Mesothelial cell of epicardium (in vitro differentiated cells): ENCODE data around the gene SLC9C1. TPM values are rescaled to one million over a fixed set of nuclear protein-coding genes. Genes with fewer than 3 reads are reported as not detected.
A peak's percentile ranks its signal among the peaks of the same experiment; 100 is the strongest.

ENCODE experiments used
- DNase-seq, 2 experiments: peaks; one replicate each; pipeline ENCODE4 v3.0.0; 2021; ENCODE audit warnings: low spot score in 2 of 2; ENCODE audit not compliant: unreplicated experiment in 2 of 2
- H3K27ac Mint-ChIP-seq: 2 replicates; pipeline ENCODE4 v1.8.0; 2021; ENCODE audit warnings: mixed read lengths
- H3K27me3 Mint-ChIP-seq: 2 replicates; pipeline ENCODE4 v1.8.0; 2021; ENCODE audit warnings: low read depth, mixed read lengths
- H3K36me3 Mint-ChIP-seq: 2 replicates; pipeline ENCODE4 v1.8.0; 2021; ENCODE audit warnings: mixed read lengths
- H3K4me1 Mint-ChIP-seq: 2 replicates; pipeline ENCODE4 v1.8.0; 2021; ENCODE audit warnings: mixed read lengths
- H3K4me3 Mint-ChIP-seq: 2 replicates; pipeline ENCODE4 v1.8.0; 2021; ENCODE audit warnings: mild to moderate bottlenecking, moderate library complexity, mixed read lengths
- H3K9me3 Mint-ChIP-seq: 2 replicates; pipeline ENCODE4 v1.8.0; 2021; ENCODE audit warnings: mixed read lengths
- total RNA-seq: library from RNA; stranded (reverse); gene quantifications from 3 replicates; pipeline ENCODE4 v1.2.1, GENCODE V29; 2021
- TF ChIP-seq, protein P1 (sequence below): fragments of 200-600 bp; sonication (generic); IDR thresholded peaks from one replicate; pipeline ENCODE4 v1.5.0; 2021; ENCODE audit warnings: antibody characterized with exemption; ENCODE audit not compliant: unreplicated experiment

The SLC9C1 gene
- total RNA-seq, result 0.69 to 1.6 TPM (median 0.69 TPM) in 3 replicates

DNA sequence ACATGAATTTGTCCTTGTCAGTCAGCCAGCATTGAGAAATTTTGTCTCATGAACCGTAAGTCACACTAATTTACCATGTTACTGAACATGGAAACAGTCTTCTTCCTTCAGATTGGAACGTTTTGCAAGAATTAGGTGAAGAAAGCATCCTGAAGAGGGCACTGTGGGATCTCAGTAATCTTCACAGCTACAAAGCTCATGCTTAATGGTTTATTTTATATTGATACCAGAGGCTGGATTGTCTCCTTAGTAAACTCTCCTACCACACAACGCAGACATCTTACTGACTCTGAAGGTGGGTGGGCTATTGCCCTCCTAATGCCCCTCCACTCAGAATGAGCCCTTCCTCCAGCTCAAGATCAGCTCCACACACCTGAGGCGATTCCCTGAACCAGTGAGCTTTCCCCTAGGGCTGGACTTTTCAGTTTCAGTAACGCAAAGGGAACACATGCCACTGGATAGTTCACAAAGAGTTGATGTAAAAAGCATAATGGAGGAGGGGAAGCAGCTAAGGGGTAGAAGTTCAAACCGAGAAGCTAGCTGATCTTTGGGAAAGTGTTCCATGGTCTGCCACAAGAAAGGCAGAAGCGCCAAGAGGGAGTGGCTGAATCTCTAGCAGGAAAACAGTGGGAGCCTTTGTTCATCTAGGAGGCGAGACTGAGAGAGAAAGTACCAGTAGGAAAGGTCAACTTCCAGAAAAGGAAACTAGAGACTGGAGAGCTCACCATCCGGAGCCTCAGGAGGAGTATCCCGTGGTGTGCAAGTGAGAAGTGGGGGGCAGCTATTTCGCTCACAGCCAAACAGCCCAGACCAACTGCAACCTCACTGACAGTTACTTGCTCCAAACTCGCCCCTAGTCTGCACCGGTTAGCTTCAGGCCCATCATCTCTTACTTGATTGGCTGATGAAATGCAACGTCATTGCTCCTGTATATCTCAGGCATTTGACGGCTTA lies at the start of gene SLC9C1:
SLC9C1 (minus strand) TSS at position 849 of the 954 bp plus-strand sequence. CDS start 7,425 bp downstream, outside the sequence.
- Mint-ChIP-seq H3K36me3 (peaks cover 4% of the 10 kb centered on the region), H3K9me3 (peaks cover 11% of the 10 kb centered on the region), H3K4me3 (peak within 1 kb of the TSS; percentile 69), H3K27me3 (no peaks in the 10 kb centered on the region), H3K4me1 (peaks cover 15% of the 10 kb centered on the region), H3K27ac (peak within 1 kb of the TSS; percentile 94)
- TF ChIP-seq, protein P1, sequence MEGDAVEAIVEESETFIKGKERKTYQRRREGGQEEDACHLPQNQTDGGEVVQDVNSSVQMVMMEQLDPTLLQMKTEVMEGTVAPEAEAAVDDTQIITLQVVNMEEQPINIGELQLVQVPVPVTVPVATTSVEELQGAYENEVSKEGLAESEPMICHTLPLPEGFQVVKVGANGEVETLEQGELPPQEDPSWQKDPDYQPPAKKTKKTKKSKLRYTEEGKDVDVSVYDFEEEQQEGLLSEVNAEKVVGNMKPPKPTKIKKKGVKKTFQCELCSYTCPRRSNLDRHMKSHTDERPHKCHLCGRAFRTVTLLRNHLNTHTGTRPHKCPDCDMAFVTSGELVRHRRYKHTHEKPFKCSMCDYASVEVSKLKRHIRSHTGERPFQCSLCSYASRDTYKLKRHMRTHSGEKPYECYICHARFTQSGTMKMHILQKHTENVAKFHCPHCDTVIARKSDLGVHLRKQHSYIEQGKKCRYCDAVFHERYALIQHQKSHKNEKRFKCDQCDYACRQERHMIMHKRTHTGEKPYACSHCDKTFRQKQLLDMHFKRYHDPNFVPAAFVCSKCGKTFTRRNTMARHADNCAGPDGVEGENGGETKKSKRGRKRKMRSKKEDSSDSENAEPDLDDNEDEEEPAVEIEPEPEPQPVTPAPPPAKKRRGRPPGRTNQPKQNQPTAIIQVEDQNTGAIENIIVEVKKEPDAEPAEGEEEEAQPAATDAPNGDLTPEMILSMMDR, result peak; percentile 29
- peak in 1 of 2 experiments; percentile 39 for DNase-seq

DNA sequence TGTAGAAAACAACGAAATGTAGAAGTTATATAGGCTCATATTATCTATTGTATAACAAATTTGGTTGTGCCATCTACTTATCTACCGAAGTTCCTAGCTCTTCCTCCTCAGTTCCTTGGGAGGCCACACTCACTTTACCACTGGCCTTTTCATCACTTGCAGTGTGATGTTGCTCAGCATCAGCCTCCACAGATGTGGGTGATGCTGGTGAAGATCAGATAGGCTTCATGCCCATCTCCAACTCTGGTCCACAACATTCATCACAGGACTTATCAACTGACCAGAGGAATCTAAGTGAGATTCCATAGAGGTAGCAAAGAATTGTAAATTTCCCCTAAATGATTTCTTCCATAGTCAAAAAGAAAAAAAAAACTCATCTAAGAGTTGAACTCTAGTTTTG lies 47.4 kb upstream of the SLC9C1 start:
- no peak overlapping the region for H3K4me3 Mint-ChIP-seq
- peaks cover 38% of the 10 kb centered on the region for H3K36me3 Mint-ChIP-seq
- H3K27ac Mint-ChIP-seq, result no peak overlapping the region
- DNase-seq, result no peak
- no peaks in the 10 kb centered on the region for H3K27me3 Mint-ChIP-seq
- peaks cover 11% of the 10 kb centered on the region for H3K9me3 Mint-ChIP-seq
- TF ChIP-seq, protein P1, result no peak
- H3K4me1 Mint-ChIP-seq, result peaks cover 16% of the 10 kb centered on the region

DNA sequence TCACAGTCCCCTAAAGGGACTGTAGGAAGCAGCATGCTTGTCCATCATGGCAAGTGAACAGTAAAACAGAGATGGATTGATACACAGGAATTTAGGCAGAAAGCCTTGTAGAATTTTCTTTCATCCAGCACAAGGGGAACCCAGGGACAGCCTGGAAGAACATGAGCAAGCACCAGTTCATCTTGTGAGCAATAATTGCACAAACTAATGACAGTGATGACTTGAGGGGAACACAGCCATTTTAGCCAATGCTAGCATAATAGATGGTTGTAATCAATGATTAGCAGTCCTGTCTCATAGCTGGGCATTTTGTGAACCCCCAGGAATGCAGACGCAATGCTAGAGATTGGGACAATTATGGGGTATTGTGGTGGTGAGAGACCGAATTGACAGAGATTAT lies 45.6 kb upstream of the SLC9C1 start:
- no peak overlapping the region for H3K4me3 Mint-ChIP-seq
- H3K27ac Mint-ChIP-seq, result no peak overlapping the region
- no peaks in the 10 kb centered on the region for H3K27me3 Mint-ChIP-seq
- H3K4me1 Mint-ChIP-seq, result peaks cover 29% of the 10 kb centered on the region
- TF ChIP-seq, protein P1, result no peak
- H3K36me3 Mint-ChIP-seq, result peaks cover 22% of the 10 kb centered on the region
- DNase-seq, result no peak
- H3K9me3 Mint-ChIP-seq, result peaks cover 11% of the 10 kb centered on the region

DNA sequence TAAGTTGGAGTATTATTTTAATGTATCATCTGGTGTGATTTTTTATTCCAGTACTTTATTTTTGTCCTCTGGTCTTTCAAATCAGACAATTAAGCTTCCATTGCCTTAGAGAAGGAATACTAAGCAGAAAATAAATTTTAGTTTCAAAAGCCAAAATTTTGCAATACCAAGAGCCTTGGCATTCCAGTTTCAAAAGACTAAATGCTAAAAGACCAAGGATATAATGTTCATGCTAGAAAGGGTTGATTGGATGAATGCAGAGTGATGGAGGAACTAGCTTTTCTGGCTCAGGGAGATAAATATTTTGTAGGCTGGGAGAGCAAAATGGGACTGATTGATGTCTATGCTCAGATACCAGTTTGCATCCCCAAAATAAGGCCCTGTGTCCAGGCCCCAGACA lies 45.1 kb upstream of the SLC9C1 start:
- Mint-ChIP-seq H3K27me3 (no peaks in the 10 kb centered on the region), H3K9me3 (peaks cover 8% of the 10 kb centered on the region), H3K4me1 (peaks cover 34% of the 10 kb centered on the region), H3K36me3 (peaks cover 19% of the 10 kb centered on the region), H3K27ac (no peak overlapping the region), H3K4me3 (no peak overlapping the region)
- no peak for DNase-seq
- TF ChIP-seq, protein P1, result no peak

DNA sequence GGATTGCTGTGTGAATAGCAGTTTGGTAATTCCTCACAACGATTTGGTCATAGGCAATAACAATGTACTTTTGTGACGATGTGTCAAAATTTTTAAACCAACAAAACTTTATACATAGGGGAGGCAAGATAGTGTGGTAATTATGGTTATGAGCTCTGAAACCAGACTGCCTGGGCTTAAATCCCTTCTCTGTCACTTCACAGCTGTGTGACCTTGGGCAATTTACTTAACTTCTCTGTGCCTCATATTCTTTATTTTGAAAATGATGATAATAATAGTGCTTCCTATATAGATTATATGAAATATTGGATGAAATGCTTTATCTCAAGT lies 44.7 kb upstream of the SLC9C1 start:
- H3K36me3 Mint-ChIP-seq, result peaks cover 14% of the 10 kb centered on the region
- peaks cover 36% of the 10 kb centered on the region for H3K4me1 Mint-ChIP-seq

More for the DNA sequence above, 44.7 kb upstream of the SLC9C1 start:
- TF ChIP-seq, protein P1, result no peak
- H3K27ac Mint-ChIP-seq, result no peak overlapping the region
- DNase-seq, result no peak
- H3K9me3 Mint-ChIP-seq, result peaks cover 5% of the 10 kb centered on the region
- no peaks in the 10 kb centered on the region for H3K27me3 Mint-ChIP-seq
- H3K4me3 Mint-ChIP-seq, result no peak overlapping the region
